Measurements from ENCODE around the gene LILRB5.

- no peak for TF ChIP-seq POLR2A (IDR thresholded peaks at IDR 0.05)
- no peak for TF ChIP-seq POLR2AphosphoS5 (IDR thresholded peaks at IDR 0.05)
Measured at GRCh38 chr19:54247106-54247930, 9.8 kb downstream of the LILRB5 start.

All from breast epithelium (tissue), 3 donors.